Fibroblast of lung (primary cell): ENCODE data around the gene ACKR2.
A peak's percentile ranks its signal among the peaks of the same experiment; 100 is the strongest.

Source experiments
- EZH2 ChIP-seq: IDR thresholded peaks from 2 replicates; pipeline ENCODE4 v1.5.1; 2012; ENCODE audit warnings: low read length, control low read depth, mild to moderate bottlenecking; ENCODE audit errors: missing control alignments
- TF ChIP-seq, protein P1 (sequence below), 2 donors: IDR thresholded peaks in 1 of 2; conservative IDR thresholded peaks in 1 of 2; 1 replicate in 1 of 2; 2 replicates in 1 of 2; pipeline ENCODE4 v1.5.1; 2011 to 2012; ENCODE audit warnings: low read length in 2 of 2, control low read depth in 1 of 2, inconsistent platforms in 1 of 2, low read depth in 1 of 2, mild to moderate bottlenecking in 1 of 2

DNA sequence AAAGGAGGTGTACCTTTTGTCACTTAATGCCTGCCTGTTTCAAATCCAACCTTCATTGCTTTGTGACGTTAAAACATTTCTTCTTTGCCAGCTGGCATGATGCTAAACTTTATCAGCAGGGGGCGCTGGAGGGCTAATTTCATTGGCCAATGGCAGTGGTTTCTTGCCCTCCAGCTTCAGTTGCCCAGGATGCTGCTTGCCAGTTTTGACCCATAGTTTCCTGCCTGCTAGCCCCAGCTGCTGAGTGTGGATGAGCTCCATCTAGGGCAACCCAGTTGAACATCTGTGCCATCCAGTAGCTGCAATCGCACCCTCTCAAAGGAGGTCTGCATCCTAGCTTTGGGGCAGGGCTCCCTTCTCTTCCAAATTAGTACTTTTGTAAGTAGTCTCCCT is 22.1 kb downstream of the ACKR2 start:
- no peak for TF ChIP-seq EZH2
- TF ChIP-seq, protein P1, sequence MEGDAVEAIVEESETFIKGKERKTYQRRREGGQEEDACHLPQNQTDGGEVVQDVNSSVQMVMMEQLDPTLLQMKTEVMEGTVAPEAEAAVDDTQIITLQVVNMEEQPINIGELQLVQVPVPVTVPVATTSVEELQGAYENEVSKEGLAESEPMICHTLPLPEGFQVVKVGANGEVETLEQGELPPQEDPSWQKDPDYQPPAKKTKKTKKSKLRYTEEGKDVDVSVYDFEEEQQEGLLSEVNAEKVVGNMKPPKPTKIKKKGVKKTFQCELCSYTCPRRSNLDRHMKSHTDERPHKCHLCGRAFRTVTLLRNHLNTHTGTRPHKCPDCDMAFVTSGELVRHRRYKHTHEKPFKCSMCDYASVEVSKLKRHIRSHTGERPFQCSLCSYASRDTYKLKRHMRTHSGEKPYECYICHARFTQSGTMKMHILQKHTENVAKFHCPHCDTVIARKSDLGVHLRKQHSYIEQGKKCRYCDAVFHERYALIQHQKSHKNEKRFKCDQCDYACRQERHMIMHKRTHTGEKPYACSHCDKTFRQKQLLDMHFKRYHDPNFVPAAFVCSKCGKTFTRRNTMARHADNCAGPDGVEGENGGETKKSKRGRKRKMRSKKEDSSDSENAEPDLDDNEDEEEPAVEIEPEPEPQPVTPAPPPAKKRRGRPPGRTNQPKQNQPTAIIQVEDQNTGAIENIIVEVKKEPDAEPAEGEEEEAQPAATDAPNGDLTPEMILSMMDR (conservative IDR thresholded peaks at IDR 0.05 in 1 of 2, IDR thresholded peaks at IDR 0.05 in 1 of 2; ENCODE audit: low read depth in 1 of 2, low read length in 2 of 2): peak; percentile 62 to 69
